Esophagus muscularis mucosa (tissue), 4 donors: ENCODE results near the gene PP2D1.

Experiments
- EP300 ChIP-seq: sonication (generic); formaldehyde crosslinking; IDR thresholded peaks from one replicate; pipeline ENCODE4 v1.6.1; 2017; ENCODE audit warnings: antibody characterized with exemption
- POLR2A ChIP-seq: fragments of 450-650 bp; IDR thresholded peaks from one replicate; pipeline ENCODE4 v1.6.1; 2017; ENCODE audit warnings: antibody characterized with exemption, moderate library complexity, mild to moderate bottlenecking, low read depth
- POLR2AphosphoS5 ChIP-seq, 2 donors: sonication (generic); formaldehyde crosslinking; IDR thresholded peaks; one replicate each; pipeline ENCODE4 v1.6.1; 2017; ENCODE audit warnings: antibody characterized with exemption in 2 of 2
- TF ChIP-seq, protein P1 (sequence below), 3 experiments: fragments of 200-600 bp in 2 of 3; fragments of 450-650 bp in 1 of 3; sonication (generic) in 2 of 3; IDR thresholded peaks; one replicate each; pipeline ENCODE4 v1.5.1; 2017 to 2019; ENCODE audit warnings: antibody characterized with exemption in 3 of 3, mild to moderate bottlenecking in 2 of 3, moderate library complexity in 1 of 3

DNA sequence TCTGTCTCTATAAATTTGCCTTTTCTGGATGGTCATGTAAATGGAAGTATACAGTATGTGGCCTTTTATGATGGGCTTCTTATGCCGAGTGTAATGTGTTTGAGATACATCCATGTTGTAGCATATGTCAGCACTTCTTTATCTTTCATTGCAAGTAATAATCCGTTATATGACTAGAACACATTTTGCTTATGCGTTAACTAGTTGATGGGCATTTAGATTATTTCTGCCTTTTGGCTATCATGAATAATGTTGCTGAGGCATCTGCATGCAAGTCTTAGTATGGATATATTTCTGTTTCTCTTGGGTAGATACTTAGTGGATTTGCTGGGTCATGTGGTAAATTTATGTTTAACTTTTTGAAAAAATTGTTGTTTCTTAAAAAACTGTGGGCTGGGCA is 47.9 kb upstream of the PP2D1 start:
- TF ChIP-seq, protein P1, sequence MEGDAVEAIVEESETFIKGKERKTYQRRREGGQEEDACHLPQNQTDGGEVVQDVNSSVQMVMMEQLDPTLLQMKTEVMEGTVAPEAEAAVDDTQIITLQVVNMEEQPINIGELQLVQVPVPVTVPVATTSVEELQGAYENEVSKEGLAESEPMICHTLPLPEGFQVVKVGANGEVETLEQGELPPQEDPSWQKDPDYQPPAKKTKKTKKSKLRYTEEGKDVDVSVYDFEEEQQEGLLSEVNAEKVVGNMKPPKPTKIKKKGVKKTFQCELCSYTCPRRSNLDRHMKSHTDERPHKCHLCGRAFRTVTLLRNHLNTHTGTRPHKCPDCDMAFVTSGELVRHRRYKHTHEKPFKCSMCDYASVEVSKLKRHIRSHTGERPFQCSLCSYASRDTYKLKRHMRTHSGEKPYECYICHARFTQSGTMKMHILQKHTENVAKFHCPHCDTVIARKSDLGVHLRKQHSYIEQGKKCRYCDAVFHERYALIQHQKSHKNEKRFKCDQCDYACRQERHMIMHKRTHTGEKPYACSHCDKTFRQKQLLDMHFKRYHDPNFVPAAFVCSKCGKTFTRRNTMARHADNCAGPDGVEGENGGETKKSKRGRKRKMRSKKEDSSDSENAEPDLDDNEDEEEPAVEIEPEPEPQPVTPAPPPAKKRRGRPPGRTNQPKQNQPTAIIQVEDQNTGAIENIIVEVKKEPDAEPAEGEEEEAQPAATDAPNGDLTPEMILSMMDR (IDR thresholded peaks at IDR 0.05), result no peak
- no peak for TF ChIP-seq POLR2A
- TF ChIP-seq POLR2AphosphoS5 (IDR thresholded peaks at IDR 0.05), result no peak
- no peak for TF ChIP-seq EP300
